RCC 7860 (cell line): ENCODE measurements around the gene ADARB1.

Experiments used
- DNase-seq: peaks from one replicate; pipeline ENCODE4 v3.0.0-alpha.2; 2015; ENCODE audit warnings: low spot score
- FAIRE-seq: peaks from 2 replicates; lab custom pipeline; 2012; peaks lifted over from hg19 to GRCh38; lab: Jason Lieb, UNC

Gene ADARB1

GRCh38 chr21:45190013-45190412, 115.6 kb downstream of the ADARB1 start:
- FAIRE-seq (no peak), DNase-seq (no peak)

- FAIRE-seq (no peak), DNase-seq (no peak)
Observed at GRCh38 chr21:45192332-45192731, 118.0 kb downstream of the ADARB1 start.

- FAIRE-seq (no peak), DNase-seq (no peak)
Observed at GRCh38 chr21:45196620-45197019, 122.2 kb downstream of the ADARB1 start.

- FAIRE-seq (no peak), DNase-seq (no peak)
Observed at GRCh38 chr21:45199201-45199600, 124.8 kb downstream of the ADARB1 start.

- DNase-seq (no peak), FAIRE-seq (no peak)
Observed at GRCh38 chr21:45200031-45200430, 125.7 kb downstream of the ADARB1 start.

- no peak for DNase-seq
- FAIRE-seq, result no peak
Observed at GRCh38 chr21:45200581-45201296, 126.4 kb downstream of the ADARB1 start.

- DNase-seq (no peak), FAIRE-seq (no peak)
Observed at GRCh38 chr21:45202344-45202743, 128.0 kb downstream of the ADARB1 start.

GRCh38 chr21:45202889-45203288, 128.5 kb downstream of the ADARB1 start:
- DNase-seq, result no peak
- FAIRE-seq, result no peak

GRCh38 chr21:45203983-45204382, 129.6 kb downstream of the ADARB1 start:
- DNase-seq (no peak), FAIRE-seq (no peak)

GRCh38 chr21:45204395-45204794, 130.0 kb downstream of the ADARB1 start:
- no peak for DNase-seq
- no peak for FAIRE-seq

GRCh38 chr21:45207839-45208626, 133.7 kb downstream of the ADARB1 start:
- FAIRE-seq, result no peak
- no peak for DNase-seq

- DNase-seq (no peak), FAIRE-seq (no peak)
Observed at GRCh38 chr21:45208627-45208951, 134.2 kb downstream of the ADARB1 start.

- FAIRE-seq, result no peak
- DNase-seq, result no peak
Observed at GRCh38 chr21:45209046-45209445, 134.7 kb downstream of the ADARB1 start.

GRCh38 chr21:45209685-45210284, 135.4 kb downstream of the ADARB1 start:
- no peak for DNase-seq
- no peak for FAIRE-seq

GRCh38 chr21:45210461-45210983, 136.1 kb downstream of the ADARB1 start:
- DNase-seq, result no peak
- FAIRE-seq, result no peak

- DNase-seq (no peak), FAIRE-seq (no peak)
Observed at GRCh38 chr21:45211661-45212060, 137.3 kb downstream of the ADARB1 start.

- DNase-seq (no peak), FAIRE-seq (no peak)
Observed at GRCh38 chr21:45213392-45213791, 139.0 kb downstream of the ADARB1 start.

- no peak for FAIRE-seq
Observed at GRCh38 chr21:45215213-45215612, 140.8 kb downstream of the ADARB1 start.

GRCh38 chr21:45217010-45217409, 142.6 kb downstream of the ADARB1 start:
- no peak for FAIRE-seq
- DNase-seq, result no peak

More at GRCh38 chr21:45215213-45215612, 140.8 kb downstream of the ADARB1 start:
- no peak for DNase-seq

- FAIRE-seq, result no peak
- no peak for DNase-seq
Observed at GRCh38 chr21:45219517-45219916, 145.1 kb downstream of the ADARB1 start.

GRCh38 chr21:45220071-45220481, 145.7 kb downstream of the ADARB1 start:
- no peak for FAIRE-seq

More at GRCh38 chr21:45220071-45220481, 145.7 kb downstream of the ADARB1 start:
- no peak for DNase-seq
